ENCODE data around the gene SFXN3.

Gene SFXN3

DNA sequence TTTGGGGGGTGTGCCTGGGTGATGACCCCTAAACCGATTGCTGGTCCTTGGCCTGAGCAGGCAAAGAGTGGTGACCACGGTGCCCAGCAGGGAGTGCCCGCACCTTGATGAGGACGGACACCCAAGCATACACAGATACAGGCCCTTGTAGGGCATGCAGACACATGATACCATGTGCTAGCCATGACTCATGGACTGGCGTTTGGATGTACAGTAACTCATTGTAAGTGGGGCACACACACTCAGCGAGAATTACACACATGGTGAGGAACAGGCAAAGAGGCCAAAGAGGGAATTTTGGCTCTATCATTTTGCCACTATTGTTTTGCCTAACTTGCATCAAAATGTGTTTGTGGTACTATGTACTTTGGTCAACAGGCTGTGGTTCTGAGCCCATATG is 54.8 kb downstream of the SFXN3 start:
- DNase-seq, result no peak

DNA sequence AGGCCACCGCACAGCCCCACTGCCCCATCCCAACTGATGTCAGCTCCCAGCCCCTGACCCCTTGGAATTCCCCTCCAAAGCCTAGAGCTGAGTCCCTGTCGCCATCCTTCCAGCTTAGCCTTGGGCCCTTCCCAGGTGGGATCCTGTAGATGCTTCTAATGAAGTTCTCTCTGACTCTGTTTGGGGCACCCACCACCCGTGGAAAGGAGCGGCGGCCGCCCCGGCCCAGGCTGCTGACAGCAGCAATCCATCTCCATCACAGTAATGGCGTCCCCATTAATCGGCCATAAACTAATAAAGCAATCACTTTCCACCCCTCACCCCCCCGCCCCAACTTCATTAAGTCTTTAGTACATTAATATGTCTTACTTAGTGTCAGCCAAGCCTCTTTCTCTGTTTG is 56.3 kb downstream of the SFXN3 start:
- no peak for DNase-seq

DNA sequence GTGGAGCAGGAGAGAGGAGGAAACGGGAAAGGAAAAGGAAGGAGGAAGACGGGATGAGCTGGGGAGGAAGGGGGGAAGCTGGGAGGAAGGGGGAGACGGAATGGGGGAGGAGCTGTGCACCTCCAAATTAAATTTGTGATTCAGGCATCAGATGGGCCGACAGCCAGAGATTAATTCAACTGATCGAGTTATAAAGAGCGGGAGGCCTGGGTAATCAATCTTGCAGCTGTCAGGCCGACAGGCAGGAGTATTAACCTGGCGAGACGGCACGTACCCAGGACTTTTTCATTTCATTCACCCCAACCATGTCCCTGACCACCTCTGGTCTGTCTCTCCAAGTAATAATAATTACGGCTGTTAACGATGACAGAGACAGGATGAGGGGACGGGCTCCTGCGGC is 56.9 kb downstream of the SFXN3 start:
- no peak for DNase-seq

DNA sequence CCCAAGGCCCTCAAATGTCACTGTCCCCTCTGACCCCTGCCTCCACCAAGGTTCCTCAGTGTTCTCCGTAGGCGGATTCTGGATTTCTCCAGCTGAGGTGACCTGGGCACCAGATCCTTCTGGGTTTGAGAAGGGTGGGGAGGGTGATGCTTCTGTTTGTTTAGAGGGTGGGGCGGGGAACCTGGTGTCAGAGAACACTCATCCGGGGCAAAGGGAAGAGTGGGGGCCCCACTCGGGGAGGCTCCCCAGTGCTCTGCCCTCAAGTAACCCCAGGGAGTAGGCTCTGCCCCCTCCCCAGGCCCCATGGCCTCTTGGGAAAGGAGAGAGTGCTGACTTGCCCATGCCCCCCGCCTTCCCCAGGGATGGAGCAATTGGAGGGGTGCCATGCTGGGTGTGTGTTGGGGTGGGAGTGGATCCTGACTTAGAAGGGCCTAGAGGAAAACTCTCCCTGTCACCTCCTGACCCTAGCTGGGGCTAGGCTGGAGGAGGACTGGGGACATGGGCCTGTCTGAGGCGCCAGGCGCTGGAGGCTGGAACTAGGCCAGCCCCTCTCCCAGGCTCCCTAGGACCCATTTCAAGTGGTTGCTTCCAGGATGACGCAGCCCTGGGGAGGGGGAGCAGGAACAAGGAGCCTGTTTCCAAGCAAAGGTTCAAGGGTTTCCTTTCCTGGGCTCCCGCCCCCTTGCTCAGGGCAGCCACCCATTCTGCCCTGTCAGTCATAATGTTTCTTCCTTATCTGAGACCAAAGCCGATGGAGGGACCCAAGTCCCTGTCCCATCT is 58.7 kb downstream of the SFXN3 start:
- no peak for DNase-seq

DNA sequence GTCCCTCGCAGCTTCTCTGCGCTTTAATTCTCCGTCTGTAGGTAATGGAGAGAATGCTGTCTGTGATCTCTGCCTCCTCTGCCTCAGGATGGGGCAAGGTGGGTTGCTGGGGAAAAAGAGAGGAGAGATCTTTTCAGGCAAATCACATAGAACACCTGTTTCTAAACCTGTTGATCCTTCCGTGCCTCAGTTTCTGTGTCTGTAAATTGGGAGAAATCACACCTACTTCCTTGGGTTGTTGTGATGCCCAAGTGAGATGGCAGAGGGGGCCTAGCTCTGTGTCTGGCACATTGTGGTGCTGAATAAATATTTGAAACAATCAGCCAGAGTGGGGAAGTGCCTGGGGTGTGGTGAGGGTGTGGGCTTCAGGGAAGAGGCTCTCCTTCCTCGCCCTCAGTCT is 59.6 kb downstream of the SFXN3 start:
- no peak for DNase-seq
